ENCODE data around the gene OCIAD2.
"Not testable (repeated sequence)": the region's sequence is repeated elsewhere in the genome, so short reads cannot be mapped to it uniquely, and the experiment has no call there.

The OCIAD2 gene

GRCh38 chr4:48851651-48852050, 54.9 kb downstream of the OCIAD2 start:
- DNase-seq = no peak

GRCh38 chr4:48848799-48849198, 57.8 kb downstream of the OCIAD2 start:
- DNase-seq = not testable (repeated sequence)

GRCh38 chr4:48844843-48845242, 61.7 kb downstream of the OCIAD2 start:
- DNase-seq = no peak

- no peak for DNase-seq
These were observed 65.3 kb downstream of the OCIAD2 start for GRCh38 chr4:48841045-48841827.

- DNase-seq = no peak
These were observed 69.9 kb downstream of the OCIAD2 start for GRCh38 chr4:48836658-48837057.
